HG02852 (cell line): ENCODE measurements around the gene RAMACL.

ENCODE experiments used
- ATAC-seq: cut with Tn5 transposase; IDR thresholded peaks from one replicate; pipeline ENCODE4 v1.9.1; 2021; ENCODE audit warnings: mild to moderate bottlenecking, moderate library complexity; ENCODE audit not compliant: unreplicated experiment

Gene RAMACL

DNA sequence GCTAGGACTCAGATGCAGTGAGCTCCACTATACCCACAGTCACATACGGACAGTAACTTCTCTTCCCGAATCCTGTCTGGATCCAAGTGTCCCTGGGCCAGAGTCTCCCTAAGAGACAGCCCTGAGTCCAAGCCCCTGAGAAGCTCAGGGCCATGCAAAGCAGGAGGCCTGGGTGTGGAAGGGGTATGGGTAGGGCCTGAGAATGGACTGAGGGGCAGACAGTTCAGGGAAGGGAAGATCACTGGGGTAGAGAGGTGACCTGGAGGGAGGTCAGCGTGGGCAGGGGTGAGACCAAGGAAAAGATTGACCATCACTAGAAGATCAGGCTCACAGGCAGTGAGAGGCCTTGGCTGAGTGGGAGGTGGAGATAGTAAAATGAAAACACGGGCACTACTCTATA lies 31.8 kb upstream of the RAMACL start:
- ATAC-seq = no peak

DNA sequence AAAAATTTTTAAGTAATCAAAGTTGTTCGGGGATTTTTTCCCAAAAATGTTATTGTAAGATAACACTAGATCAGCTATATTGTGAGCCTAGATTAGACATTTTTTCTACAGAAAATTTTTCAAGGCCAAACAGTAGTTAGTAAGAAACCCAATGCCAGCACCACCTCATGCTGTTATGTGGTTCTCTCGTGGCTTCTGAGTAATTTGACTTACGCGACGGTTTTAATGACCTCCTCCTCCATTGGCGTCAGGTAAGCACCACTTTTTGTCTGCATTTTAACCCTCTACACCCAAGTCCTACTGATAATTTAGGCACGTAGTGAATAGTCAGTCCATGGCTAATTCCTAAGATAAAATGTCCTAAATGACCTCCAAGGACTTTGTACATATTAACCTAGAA lies 30.9 kb upstream of the RAMACL start:
- no peak for ATAC-seq

DNA sequence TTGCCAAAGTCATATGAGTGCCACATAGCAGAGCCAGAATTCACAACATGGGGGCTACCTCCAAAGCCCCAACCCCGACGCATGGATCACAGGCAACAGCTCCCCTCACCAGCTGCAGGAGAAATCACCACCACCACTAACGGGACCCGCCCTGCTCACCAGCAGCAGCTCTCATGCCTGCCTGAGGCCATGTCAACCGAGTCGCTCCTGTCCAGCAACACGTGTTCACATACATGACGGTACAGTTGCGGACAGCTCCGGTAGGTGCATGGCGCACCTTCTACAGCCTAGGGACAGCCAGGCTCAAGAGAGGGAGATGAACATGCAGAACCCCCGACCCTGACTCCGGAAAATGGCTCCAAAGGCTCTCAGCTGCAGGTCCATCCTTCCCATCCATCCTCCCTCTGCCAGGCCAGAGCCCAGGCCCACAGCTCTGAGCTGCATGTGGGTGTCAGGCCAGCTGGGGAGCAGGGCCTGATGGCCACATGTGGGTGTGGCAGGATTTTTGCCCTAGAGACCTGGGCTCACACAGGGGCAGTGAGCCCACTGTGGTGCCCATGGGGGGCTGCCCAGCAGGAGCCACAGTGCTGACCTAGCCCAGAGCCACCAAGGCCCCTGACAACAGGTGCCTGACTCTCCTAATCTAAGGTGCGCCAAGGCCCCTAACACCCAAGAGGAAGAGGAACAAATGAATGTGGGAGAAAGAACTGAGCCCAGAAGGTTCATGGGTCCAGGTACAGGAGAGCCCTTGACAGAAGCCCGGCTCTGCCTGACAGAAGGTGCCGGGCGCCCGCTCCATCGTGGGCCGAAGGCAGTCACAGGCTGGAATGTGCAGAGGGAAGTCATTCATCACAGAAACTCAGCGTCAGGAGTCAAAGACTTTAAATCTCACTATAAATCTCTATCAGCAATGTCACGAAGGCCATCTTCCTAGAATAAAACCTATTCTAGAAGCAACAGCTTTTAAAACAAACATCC lies 30.1 kb upstream of the RAMACL start:
- no peak for ATAC-seq

DNA sequence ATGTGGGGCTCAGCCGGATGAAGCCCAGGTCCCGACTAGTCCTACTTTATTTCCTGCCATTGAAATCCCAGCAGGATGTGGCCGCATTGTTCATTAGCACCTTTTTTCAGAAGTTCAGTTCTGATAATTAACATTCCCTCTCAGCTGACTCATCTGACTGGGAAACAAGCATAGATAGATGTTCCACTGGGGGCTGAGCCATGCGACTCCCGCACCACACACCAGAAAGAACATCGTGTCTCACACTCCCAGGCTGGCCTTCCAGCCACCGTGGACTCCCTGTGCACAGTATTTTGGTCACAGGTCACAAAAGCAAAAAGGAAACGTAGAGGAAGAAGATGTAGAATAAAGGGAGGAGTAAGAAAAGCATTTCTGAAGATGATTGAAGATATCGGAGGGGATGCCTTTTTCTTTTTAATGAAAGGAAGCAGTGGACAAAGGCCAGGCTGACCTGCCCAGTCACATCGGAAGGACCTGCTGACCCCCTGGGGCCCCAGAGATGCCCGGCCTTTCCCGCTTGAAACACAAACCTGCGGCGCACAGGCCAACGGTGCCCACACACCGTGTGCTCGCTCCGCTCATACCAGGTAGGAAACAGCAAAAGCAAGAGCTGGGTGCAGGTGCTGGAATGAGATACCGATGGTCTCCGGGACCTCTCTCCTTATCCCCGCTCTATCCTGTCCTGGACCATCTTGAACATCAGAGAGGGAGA lies 28.7 kb upstream of the RAMACL start:
- ATAC-seq = no peak

DNA sequence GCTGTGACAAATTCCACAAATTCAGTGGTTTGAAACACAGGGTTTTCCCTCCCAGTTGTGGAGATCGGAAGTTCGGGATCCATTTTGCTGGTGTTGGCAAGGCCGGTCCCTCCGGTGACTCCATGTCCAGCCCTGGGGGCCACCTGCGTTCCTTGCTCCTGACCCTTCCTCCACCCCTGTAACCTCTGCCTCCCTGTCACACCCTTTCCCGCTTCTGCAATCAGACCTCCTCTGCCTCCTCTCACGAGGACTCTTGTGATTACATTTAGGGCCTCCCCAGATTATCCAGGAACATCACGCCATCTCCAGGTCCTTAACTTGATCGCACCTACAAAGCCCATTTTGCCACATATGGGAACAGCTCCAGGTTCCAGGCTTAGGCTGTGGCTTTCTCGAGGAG lies 28.1 kb upstream of the RAMACL start:
- no peak for ATAC-seq

DNA sequence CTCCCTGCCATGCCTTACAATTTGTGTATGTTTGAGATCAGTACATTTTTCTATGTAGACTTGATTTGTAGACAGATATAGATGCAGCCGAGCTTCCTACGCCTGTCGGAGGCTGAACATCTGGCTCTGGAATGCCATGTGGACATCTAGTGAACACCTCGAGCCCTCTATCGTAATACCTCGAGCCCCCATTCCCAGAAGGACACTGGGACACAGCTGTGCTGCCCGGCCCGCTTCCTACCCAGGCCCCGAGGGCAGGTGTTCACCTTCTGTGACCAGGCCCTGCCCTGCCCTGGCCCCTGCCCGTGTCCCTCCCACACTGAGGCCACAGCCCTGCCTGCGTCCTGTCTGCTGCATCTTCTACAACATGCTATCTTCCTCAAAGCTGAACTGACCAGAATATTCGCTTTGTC lies 27.7 kb upstream of the RAMACL start:
- no peak for ATAC-seq

DNA sequence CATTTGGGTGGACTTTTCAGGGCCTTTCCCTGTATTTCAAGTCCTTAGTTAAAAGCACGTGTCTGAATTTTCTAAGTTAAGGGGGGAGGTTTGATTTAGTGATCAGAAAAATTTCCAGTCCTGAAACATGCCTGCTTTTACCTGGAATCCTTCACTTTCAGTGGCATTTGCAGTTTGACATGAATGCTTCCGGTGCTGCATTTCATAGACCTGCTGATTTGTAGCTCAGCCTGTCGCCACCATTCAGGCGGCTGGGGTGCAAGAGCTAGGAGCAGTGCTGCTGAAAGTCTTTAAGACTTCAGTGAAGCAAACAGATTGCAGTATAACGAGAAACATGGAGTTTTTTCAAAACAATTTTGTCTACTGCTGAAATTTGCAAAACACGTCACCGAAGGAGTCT lies 26.5 kb upstream of the RAMACL start:
- no peak for ATAC-seq

DNA sequence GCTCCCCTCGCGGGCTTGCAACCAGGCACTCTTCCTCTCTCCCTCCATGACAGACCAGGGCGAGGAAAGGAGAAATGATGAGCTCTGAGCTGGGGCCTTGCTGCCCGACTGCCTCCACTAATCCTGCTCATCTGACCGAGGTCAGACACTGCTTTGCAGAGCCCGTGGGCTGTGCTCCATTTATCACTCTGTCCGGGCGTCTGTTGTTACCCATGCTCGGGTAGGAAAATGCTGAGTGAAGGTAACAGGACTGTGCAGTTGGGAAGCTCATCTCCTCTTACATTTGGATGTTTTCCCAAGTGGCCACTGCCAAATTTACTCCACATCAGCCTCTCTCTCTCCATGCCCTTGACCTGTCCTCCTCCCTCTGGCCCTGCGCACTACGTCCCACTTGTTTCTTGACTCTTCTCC lies 26.0 kb upstream of the RAMACL start:
- no peak for ATAC-seq

DNA sequence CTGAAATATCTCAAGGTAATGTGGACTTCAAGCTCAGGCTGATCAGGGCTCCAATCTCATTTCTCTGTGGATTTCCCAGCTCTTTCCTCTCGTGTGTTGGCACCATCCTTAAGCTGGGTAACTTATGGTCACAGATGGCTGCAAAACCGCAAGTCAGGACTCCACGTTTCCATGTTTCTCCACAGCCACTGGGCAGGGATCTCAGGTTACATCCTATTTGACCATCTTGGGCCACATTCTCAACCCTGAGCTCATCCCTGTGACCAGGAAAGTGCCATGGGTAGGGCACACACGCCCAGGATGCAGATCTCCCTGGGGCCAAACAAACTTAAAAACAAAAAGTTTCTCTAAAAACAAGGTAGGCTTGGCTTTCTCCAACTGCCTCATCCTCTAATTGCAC lies 25.2 kb upstream of the RAMACL start:
- no peak for ATAC-seq

DNA sequence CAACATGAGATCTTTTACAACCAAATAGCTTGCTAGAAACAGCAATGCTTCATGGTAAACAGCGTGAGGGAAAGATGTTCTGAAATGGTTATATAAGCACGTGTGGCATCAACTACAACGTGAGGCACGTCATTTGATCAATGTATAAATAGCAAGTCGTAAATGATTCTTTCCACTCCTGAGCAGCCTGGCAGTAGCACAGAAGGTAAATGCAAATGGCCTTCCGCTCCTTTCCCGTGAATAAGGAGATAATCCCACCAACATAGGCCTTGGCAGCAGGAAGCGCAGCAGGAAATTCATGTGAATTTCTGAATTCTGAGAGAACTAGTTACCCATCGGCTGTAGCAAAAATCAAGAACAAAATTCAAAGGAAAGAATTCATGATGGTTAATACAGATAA lies 23.6 kb upstream of the RAMACL start:
- ATAC-seq = no peak

DNA sequence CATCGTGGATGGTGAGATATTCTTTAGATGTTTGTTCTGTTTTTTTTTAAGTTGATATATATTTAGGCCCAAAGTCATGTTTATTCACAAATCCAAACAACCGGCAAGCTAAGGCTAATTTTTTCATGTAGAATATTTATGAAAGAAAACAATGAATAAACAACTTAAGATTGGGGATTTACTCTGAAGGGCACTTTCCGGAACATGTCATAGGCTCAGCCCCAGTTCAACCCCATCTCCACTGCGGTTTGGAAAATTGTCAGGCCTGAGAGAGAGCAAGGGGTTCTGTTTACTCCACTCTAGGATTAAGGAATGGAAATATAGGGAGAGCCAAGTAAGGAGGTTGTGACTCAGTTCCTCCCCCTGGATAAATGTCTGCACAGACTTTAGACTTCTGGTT lies 22.3 kb upstream of the RAMACL start:
- no peak for ATAC-seq

DNA sequence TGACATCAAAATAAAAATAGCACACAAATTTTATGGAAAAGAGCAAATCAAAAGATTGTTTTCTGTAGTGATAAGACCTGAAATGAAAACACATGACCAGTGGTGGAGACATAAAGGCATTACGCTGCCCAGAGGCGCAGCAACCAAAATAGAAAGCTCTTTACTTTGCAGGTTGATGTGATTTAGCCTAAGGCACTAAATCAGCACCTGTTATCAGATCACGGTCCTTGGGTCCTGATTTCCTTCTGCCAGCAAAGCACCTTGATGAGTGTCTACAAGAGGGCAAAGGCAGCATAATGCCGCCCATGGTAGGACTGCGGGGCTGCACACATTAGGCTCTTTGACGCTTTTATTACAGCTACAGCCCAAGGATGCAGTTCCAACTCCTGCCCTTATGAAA lies 19.3 kb upstream of the RAMACL start:
- no peak for ATAC-seq

DNA sequence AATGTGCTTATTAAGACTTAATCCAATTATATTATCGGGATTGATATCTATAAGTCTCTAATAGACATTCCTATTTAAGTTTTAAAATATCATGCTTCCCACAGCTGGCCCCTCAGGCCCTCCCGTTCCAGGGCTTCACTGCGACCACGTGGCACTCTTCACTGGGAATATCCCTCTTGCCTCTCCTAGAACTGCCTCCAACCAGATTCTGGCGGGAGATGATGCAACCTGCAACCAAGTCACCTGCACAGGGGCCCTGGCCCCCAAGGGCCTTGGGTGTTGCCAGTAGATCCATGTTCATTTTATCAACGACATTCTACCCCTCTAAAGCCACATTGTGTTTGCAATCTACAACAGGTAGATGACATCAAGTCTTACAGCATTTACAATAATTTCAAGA lies 18.4 kb upstream of the RAMACL start:
- no peak for ATAC-seq

DNA sequence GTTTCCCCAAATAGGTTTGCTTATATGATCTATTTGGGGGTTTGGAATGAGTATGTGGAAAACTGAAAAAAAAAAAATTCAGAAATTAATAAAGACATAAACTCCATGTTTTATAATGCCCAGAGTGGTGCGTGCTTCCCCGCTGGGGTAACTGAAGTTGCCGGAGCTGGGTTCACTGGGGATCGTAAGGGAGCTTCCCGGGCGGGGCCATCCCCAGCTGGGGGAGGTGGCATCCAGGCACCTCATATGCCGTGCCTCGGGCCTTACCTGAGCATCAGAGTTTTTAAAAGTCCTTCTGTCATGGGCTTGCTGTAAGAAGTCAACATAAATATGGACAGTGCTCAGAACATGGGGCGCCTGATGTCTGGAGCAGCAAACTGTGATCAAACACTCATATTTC lies 17.9 kb upstream of the RAMACL start:
- ATAC-seq = no peak

DNA sequence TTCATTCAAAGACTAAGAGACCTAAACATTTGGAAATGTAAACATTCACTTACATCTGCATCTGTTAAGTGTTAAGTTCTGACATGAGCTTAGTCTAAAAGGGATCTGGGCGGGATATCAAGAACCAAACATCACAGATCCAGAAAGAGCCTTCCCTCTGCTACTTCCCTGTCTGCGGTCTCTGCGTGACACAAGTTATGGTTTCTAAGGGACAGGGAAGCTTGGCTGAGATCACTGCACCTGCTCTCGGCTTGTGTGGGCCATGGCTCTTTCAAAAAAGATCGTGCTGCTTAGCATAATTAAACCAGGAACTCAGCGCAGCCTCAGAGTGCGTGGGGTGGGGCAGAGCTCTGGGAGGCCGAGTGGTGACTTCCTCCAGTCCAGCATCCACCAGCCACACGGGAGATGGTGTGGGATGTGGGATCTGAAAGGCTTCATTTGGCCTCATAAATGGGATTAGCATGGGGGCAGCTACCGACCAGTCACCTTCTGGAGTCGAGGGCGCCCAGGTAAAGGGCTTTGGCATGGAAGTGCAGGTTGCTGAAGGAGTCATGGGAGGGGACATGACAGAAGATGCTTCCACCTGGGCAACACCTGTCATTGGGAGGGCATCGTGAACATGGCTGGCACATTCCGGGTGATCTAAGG lies 16.7 kb upstream of the RAMACL start:
- no peak for ATAC-seq

DNA sequence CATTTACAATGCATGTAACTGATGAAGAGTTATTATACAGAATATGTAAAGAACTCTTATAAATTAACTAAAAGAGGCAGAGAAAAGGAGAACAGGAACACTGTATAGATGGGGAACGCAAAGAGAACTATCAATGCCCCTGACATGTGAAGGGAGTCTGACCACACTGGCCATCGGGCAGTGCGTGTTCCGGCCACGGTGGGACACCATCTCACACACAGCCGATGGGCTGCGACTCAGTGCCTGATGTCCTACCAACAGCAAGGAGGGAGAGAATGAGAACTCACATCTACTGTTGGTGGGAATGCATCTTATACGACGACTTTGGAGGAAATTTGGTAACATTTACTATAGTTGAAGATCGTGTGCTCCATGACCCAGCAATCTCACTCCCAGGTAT lies 15.5 kb upstream of the RAMACL start:
- ATAC-seq = no peak

DNA sequence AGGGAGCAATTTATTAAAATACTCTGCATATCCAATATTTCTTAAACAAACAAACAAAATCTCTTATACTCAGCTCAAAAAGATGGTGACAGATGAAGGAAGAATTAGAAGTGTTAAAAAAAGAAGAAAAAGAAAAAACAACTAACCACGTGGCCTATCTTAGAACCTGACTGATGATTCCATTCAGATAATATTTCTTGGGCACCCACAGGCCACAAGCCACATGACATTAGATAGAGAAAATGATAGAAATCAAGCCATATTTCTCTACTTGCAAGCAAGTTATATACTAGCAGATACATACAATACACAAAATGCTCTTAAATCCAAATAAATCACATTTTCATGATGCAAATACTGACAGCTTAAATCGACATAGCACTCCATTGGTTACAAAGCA lies 14.5 kb upstream of the RAMACL start:
- no peak for ATAC-seq

DNA sequence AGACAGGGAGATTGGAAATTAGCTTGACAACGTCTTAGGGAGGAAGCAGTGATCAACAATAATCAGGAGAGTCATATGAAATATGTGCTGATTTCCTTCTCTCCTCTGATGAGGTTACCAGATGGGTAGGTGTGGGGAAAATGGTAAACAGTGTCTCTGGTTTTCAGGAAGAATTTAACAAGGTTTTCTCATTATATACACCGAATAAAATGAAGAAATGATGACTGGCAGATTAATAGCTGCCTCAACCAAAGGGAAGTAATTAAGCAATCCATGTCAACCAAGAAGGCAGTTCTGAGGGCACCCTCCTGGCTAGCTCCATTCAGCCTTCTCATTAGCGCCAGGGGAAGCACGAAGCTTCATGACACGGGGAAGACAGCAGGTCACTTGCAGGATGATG lies 12.7 kb upstream of the RAMACL start:
- ATAC-seq = no peak

DNA sequence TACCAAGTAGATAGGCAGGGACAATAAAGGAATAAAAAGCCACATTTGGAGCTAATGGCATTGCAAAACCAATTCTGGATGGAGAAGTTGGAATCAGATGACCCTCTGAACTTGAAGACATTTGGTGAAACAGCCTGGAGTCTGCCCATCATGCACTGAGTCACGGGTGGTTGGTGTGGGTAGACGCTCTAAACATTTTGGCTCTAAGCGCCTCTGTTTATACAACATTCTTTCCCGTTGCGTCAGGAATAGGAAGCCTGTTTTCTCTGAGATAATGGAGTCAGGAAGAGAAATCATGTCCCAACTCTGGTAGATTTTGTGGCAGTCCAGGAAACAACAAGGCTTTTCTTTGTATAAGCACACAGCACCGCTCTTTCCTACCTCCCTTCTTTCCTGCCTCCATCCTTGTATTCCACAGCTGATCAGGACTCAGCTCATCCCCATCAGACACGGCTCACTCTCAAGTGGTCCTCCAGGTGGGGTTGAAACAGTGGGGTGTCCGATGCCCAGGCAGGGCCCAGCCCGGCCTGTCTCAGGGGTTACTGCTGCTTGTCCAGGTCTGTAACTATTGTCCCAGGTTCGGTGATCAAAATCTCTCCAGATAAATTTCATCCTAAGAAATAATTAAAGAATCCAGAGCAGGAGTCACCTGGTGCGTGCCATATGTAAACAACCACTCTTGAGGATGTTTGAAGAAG lies 12.1 kb upstream of the RAMACL start:
- no peak for ATAC-seq

DNA sequence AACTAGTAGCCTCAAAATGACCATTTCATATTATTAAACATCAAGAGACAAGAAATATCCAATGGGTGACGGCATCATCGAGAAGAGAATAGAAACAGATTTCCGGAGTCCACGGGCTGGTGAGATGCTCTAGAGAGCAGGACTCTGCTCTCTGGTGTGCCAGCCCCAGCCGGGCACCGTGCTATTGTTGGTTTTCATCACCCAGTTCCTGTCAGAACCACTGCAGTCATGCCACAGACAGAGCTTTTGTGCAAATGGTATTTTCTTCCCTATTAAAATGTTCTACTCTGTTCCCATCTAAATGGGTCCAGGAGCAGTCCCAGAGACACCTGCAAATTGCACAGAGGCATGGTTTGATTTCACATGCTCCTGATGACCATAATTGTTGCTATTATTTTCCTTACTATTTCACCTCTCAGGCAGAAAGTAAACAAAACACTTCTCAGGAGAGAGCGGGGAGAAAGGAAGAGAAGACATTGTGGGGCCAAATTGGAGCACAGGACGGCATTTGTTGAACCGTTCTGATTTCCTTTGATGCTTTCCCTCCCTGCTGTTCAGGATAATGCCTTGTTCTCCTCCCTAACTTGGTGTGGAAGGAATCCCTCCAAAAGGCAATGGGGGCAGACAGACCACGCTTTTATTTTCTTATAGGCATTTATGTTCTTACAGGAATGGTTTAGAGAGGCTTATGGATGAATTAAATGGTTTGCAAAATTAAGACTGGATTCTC lies 11.4 kb upstream of the RAMACL start:
- ATAC-seq = no peak
